GM18858 (cell line): ENCODE measurements around the gene NUP54.

ENCODE experiments used
- ATAC-seq: cut with Tn5 transposase; IDR thresholded peaks from one replicate; pipeline ENCODE4 v1.9.1; 2021; ENCODE audit not compliant: unreplicated experiment

The NUP54 gene

GRCh38 chr4:76148142-76148865 lies at the start of gene NUP54:
Gene NUP54, minus strand, starts transcription at chr4:76148397. Its CDS starts 23 bp downstream, at chr4:76148374.
- ATAC-seq: peak; percentile 97

GRCh38 chr4:76197031-76197743 lies 49.0 kb upstream of the NUP54 start:
- ATAC-seq: no peak

- no peak for ATAC-seq
Measured at GRCh38 chr4:76196376-76196775, 48.2 kb upstream of the NUP54 start.

- no peak for ATAC-seq
Measured at GRCh38 chr4:76195326-76195725, 47.1 kb upstream of the NUP54 start.

GRCh38 chr4:76194325-76194724 lies 46.1 kb upstream of the NUP54 start:
- ATAC-seq: no peak

GRCh38 chr4:76192236-76192635 lies 44.0 kb upstream of the NUP54 start:
- no peak for ATAC-seq

- no peak for ATAC-seq
Measured at GRCh38 chr4:76188557-76188956, 40.4 kb upstream of the NUP54 start.

GRCh38 chr4:76188149-76188548 lies 40.0 kb upstream of the NUP54 start:
- no peak for ATAC-seq

- no peak for ATAC-seq
Measured at GRCh38 chr4:76187152-76187551, 39.0 kb upstream of the NUP54 start.

GRCh38 chr4:76182463-76182862 lies 34.3 kb upstream of the NUP54 start:
- no peak for ATAC-seq

GRCh38 chr4:76179398-76180318 lies 31.5 kb upstream of the NUP54 start:
- ATAC-seq: peak; percentile 67

GRCh38 chr4:76178296-76178695 lies 30.1 kb upstream of the NUP54 start:
- ATAC-seq: no peak

GRCh38 chr4:76177709-76178108 lies 29.5 kb upstream of the NUP54 start:
- no peak for ATAC-seq

- no peak for ATAC-seq
Measured at GRCh38 chr4:76175336-76175735, 27.1 kb upstream of the NUP54 start.

- no peak for ATAC-seq
Measured at GRCh38 chr4:76174216-76174615, 26.0 kb upstream of the NUP54 start.

GRCh38 chr4:76168688-76169087 lies 20.5 kb upstream of the NUP54 start:
- ATAC-seq: no peak

GRCh38 chr4:76166480-76166879 lies 18.3 kb upstream of the NUP54 start:
- no peak for ATAC-seq

GRCh38 chr4:76160355-76160754 lies 12.2 kb upstream of the NUP54 start:
- no peak for ATAC-seq

- no peak for ATAC-seq
Measured at GRCh38 chr4:76156635-76157034, 8.4 kb upstream of the NUP54 start.

- no peak for ATAC-seq
Measured at GRCh38 chr4:76155979-76156378, 7.8 kb upstream of the NUP54 start.

- ATAC-seq: no peak
Measured at GRCh38 chr4:76153356-76153755, 5.2 kb upstream of the NUP54 start.
